Measurements from ENCODE around the gene ZMIZ1. TPM values are rescaled to one million over a fixed set of nuclear protein-coding genes. Genes with fewer than 3 reads are reported as not detected.

Gene ZMIZ1
- total and polyA plus RNA-seq, 12 donors: 6.6 to 113 (median 55.1) TPM

- intact Hi-C loops (cut with DNase I): no loop called here
- Histone ChIP-seq H3K9me3 (replicated peaks in 1 of 3) (no peaks in the 10 kb centered on the region), H3K4me3 (no peak overlapping the region), H3K4me1 (replicated peaks in 1 of 2) (peaks cover 39 to 84% of the 10 kb centered on the region in 2 donors), H3K27ac (peak overlapping the region in 4 of 5 donors; percentile 11 to 72 (median 40)), H3K36me3 (replicated peaks in 1 of 2) (no peaks in the 10 kb centered on the region), H3K27me3 (no peaks in the 10 kb centered on the region)
- 85 to 92% (median 90%) methylated on average over 3 to 7 of the region's 7 CpGs for WGBS, 4 donors
- no peak for TF ChIP-seq CTCF (IDR thresholded peaks at IDR 0.05)
- TF ChIP-seq POLR2A (IDR thresholded peaks at IDR 0.05): no peak
- DNase-seq: no peak
Observed at GRCh38 chr10:79269969-79270368, 201.2 kb downstream of the ZMIZ1 start.

GRCh38 chr10:79270466-79271246, 201.9 kb downstream of the ZMIZ1 start:
- Histone ChIP-seq H3K27ac (peak overlapping the region in 4 of 5 donors; percentile 11 to 72 (median 40)), H3K4me1 (replicated peaks in 1 of 2) (peaks cover 46 to 84% of the 10 kb centered on the region in 2 donors), H3K9me3 (replicated peaks in 1 of 3) (no peaks in the 10 kb centered on the region), H3K27me3 (no peaks in the 10 kb centered on the region), H3K4me3 (no peak overlapping the region), H3K36me3 (replicated peaks in 1 of 2) (no peaks in the 10 kb centered on the region)
- 73 to 81% (median 76%) methylated on average over 12 to 16 of the region's 16 CpGs for WGBS, 4 donors
- intact Hi-C loops (cut with DNase I): no loop called here
- TF ChIP-seq POLR2A (IDR thresholded peaks at IDR 0.05): no peak
- TF ChIP-seq CTCF (IDR thresholded peaks at IDR 0.05): peak in 1 of 6 experiments; percentile 19
- peak in 6 of 7 donors; percentile 35 to 84 (median 59) for DNase-seq

- intact Hi-C loops (cut with DNase I): no loop called here
- Histone ChIP-seq H3K36me3 (replicated peaks in 1 of 2) (peaks cover 0 to 5% of the 10 kb centered on the region in 2 donors), H3K27me3 (no peaks in the 10 kb centered on the region), H3K9me3 (replicated peaks in 1 of 3) (no peaks in the 10 kb centered on the region), H3K27ac (peak overlapping the region in 2 of 5 donors; percentile 13 to 91), H3K4me1 (replicated peaks in 1 of 2) (peaks cover 30 to 78% of the 10 kb centered on the region in 2 donors), H3K4me3 (no peak overlapping the region)
- TF ChIP-seq POLR2A (IDR thresholded peaks at IDR 0.05) (no peak), CTCF (IDR thresholded peaks at IDR 0.05) (no peak)
- no peak for DNase-seq
- WGBS, 4 donors: 90 to 94% (median 91%) methylated on average over 13 of the region's 13 CpGs
Observed at GRCh38 chr10:79272353-79272752, 203.6 kb downstream of the ZMIZ1 start.

- H3K9me3 ChIP-seq (replicated peaks in 1 of 3): no peaks in the 10 kb centered on the region
- peaks cover 0 to 15% of the 10 kb centered on the region in 2 donors for H3K36me3 ChIP-seq (replicated peaks in 1 of 2)
- H3K27me3 ChIP-seq: no peaks in the 10 kb centered on the region
- peak in 2 of 7 donors; percentile 45 to 47 for DNase-seq
- H3K27ac ChIP-seq: peak overlapping the region; percentile 40 to 91 (median 89)
- H3K4me1 ChIP-seq (replicated peaks in 1 of 2): peaks cover 24 to 74% of the 10 kb centered on the region in 2 donors
- H3K4me3 ChIP-seq: no peak overlapping the region
- TF ChIP-seq POLR2A (IDR thresholded peaks at IDR 0.05) (no peak), CTCF (IDR thresholded peaks at IDR 0.05) (no peak)
- intact Hi-C loops (cut with DNase I): no loop called here
- 48 to 63% (median 49%) methylated on average over 6 to 10 of the region's 10 CpGs for WGBS, 4 donors
Observed at GRCh38 chr10:79273604-79274003, 204.8 kb downstream of the ZMIZ1 start.

All from adrenal gland (tissue), 12 donors.